ENCODE results near the gene GKN1. TPM values are rescaled to one million over a fixed set of nuclear protein-coding genes. Genes with fewer than 3 reads are reported as not detected.

GKN1 gene
- total RNA-seq, 5 donors from 2014 or later (not counting 1 experiment from before 2014, with no cell fraction given), result not detected

- ChIA-PET POLR2A (no interaction called here), CTCF (no interaction called here)
- H3K27me3 Mint-ChIP-seq, result peaks cover 22% of the 10 kb centered on the region in 2 donors
- peaks cover 0 to 8% (median 0%) of the 10 kb centered on the region in 3 donors for H3K9me3 Mint-ChIP-seq
- H3K27ac ChIP-seq (ENCODE audit: low read length), result no peak overlapping the region
- no peak overlapping the region for H3K4me3 ChIP-seq (ENCODE audit: control insufficient read depth in 1 of 2, extremely low read depth in 1 of 2, low read length in 1 of 2)
- ATAC-seq (replicated peaks in 1 of 4), result no peak
- peaks cover 3 to 6% of the 10 kb centered on the region in 2 experiments for H3K27me3 ChIP-seq (replicated peaks in 1 of 2; ENCODE audit: control insufficient read depth in 2 of 2, extremely low read depth in 1 of 2, insufficient read depth in 2 of 2, low read length in 1 of 2)
- no peaks in the 10 kb centered on the region for H3K9me3 ChIP-seq
- H3K4me3 Mint-ChIP-seq, result no peak overlapping the region
- no peaks in the 10 kb centered on the region for H3K36me3 ChIP-seq (ENCODE audit: control insufficient read depth in 2 of 2, extremely low read depth in 1 of 2, insufficient read depth in 1 of 2, low read length in 1 of 2)
- peaks cover 2 to 3% (median 3%) of the 10 kb centered on the region in 3 donors for H3K4me1 Mint-ChIP-seq
- no peak overlapping the region for H3K27ac Mint-ChIP-seq
- H3K4me1 ChIP-seq (ENCODE audit: control insufficient read depth in 1 of 2, extremely low read depth in 1 of 2, insufficient read depth in 2 of 2, low read length in 2 of 2), result peaks cover 0 to 2% of the 10 kb centered on the region in 2 experiments
- DNase-seq, result no peak
- no peaks in the 10 kb centered on the region for H3K36me3 Mint-ChIP-seq
Observed at GRCh38 chr2:69007603-69008002, 33.2 kb downstream of the GKN1 start.

GRCh38 chr2:69010437-69011194 is 36.2 kb downstream of the GKN1 start:
- Mint-ChIP-seq H3K36me3 (no peaks in the 10 kb centered on the region), H3K4me3 (no peak overlapping the region), H3K27ac (no peak overlapping the region), H3K4me1 (peaks cover 10 to 16% (median 14%) of the 10 kb centered on the region in 3 donors), H3K27me3 (peaks cover 26 to 31% of the 10 kb centered on the region in 2 donors), H3K9me3 (no peaks in the 10 kb centered on the region)
- Histone ChIP-seq H3K36me3 (ENCODE audit: control insufficient read depth in 2 of 2, extremely low read depth in 1 of 2, insufficient read depth in 1 of 2, low read length in 1 of 2) (no peaks in the 10 kb centered on the region), H3K9me3 (no peaks in the 10 kb centered on the region), H3K27me3 (replicated peaks in 1 of 2; ENCODE audit: control insufficient read depth in 2 of 2, extremely low read depth in 1 of 2, insufficient read depth in 2 of 2, low read length in 1 of 2) (peaks cover 8 to 26% of the 10 kb centered on the region in 2 experiments), H3K27ac (ENCODE audit: low read length) (no peak overlapping the region), H3K4me1 (ENCODE audit: control insufficient read depth in 1 of 2, extremely low read depth in 1 of 2, insufficient read depth in 2 of 2, low read length in 2 of 2) (peaks cover 0 to 18% of the 10 kb centered on the region in 2 experiments), H3K4me3 (ENCODE audit: control insufficient read depth in 1 of 2, extremely low read depth in 1 of 2, low read length in 1 of 2) (no peak overlapping the region)
- ATAC-seq (replicated peaks in 1 of 4) (no peak), DNase-seq (no peak)
- ChIA-PET CTCF (no interaction called here), POLR2A (no interaction called here)
- 57% methylated on average over 6 of the region's 8 CpGs for WGBS (ENCODE audit: insufficient coverage)

GRCh38 chr2:69011611-69012157 is 37.2 kb downstream of the GKN1 start:
- WGBS (ENCODE audit: insufficient coverage), result 77% methylated on average over 1 of the region's 4 CpGs
- H3K9me3 Mint-ChIP-seq, result no peaks in the 10 kb centered on the region
- ChIA-PET POLR2A (no interaction called here), CTCF (no interaction called here)
- peak overlapping the region; percentile 26 to 78 (median 56) for H3K4me3 Mint-ChIP-seq
- Histone ChIP-seq H3K9me3 (no peaks in the 10 kb centered on the region), H3K4me1 (ENCODE audit: control insufficient read depth in 1 of 2, extremely low read depth in 1 of 2, insufficient read depth in 2 of 2, low read length in 2 of 2) (peaks cover 0 to 18% of the 10 kb centered on the region in 2 experiments), H3K36me3 (ENCODE audit: control insufficient read depth in 2 of 2, extremely low read depth in 1 of 2, insufficient read depth in 1 of 2, low read length in 1 of 2) (no peaks in the 10 kb centered on the region), H3K27me3 (replicated peaks in 1 of 2; ENCODE audit: control insufficient read depth in 2 of 2, extremely low read depth in 1 of 2, insufficient read depth in 2 of 2, low read length in 1 of 2) (peaks cover 13 to 26% of the 10 kb centered on the region in 2 experiments), H3K4me3 (ENCODE audit: control insufficient read depth in 1 of 2, extremely low read depth in 1 of 2, low read length in 1 of 2) (no peak overlapping the region), H3K27ac (ENCODE audit: low read length) (no peak overlapping the region)
- no peaks in the 10 kb centered on the region for H3K36me3 Mint-ChIP-seq
- peaks cover 26 to 36% of the 10 kb centered on the region in 2 donors for H3K27me3 Mint-ChIP-seq
- ATAC-seq (replicated peaks in 1 of 4) (no peak), DNase-seq (no peak)
- no peak overlapping the region for H3K27ac Mint-ChIP-seq
- peaks cover 10 to 16% (median 14%) of the 10 kb centered on the region in 3 donors for H3K4me1 Mint-ChIP-seq

GRCh38 chr2:69012310-69013141 is 38.1 kb downstream of the GKN1 start:
- CTCF ChIA-PET, result interaction anchor here (0.5 to 0.7 kb wide), 5 partner anchors 46 to 555 kb away, joined by 3 to 7 read pairs (median 5); no protein-coding TSS in a partner anchor
- H3K27me3 Mint-ChIP-seq, result peaks cover 26 to 45% of the 10 kb centered on the region in 2 donors
- H3K27ac Mint-ChIP-seq, result no peak overlapping the region

GRCh38 chr2:69013142-69013839 is 38.9 kb downstream of the GKN1 start, which contains the start of gene ANTXR1:
ANTXR1 (plus strand) TSS chr2:69013179; CDS start chr2:69013500, 321 bp downstream.
- Histone ChIP-seq H3K27me3 (replicated peaks in 1 of 2; ENCODE audit: control insufficient read depth in 2 of 2, extremely low read depth in 1 of 2, insufficient read depth in 2 of 2, low read length in 1 of 2) (peaks cover 13 to 36% of the 10 kb centered on the region in 2 experiments), H3K27ac (ENCODE audit: low read length) (no peak within 1 kb of the TSS), H3K4me1 (ENCODE audit: control insufficient read depth in 1 of 2, extremely low read depth in 1 of 2, insufficient read depth in 2 of 2, low read length in 2 of 2) (peaks cover 0 to 18% of the 10 kb centered on the region in 2 experiments), H3K4me3 (ENCODE audit: control insufficient read depth in 1 of 2, extremely low read depth in 1 of 2, low read length in 1 of 2) (peak within 1 kb of the TSS; percentile 57 to 91), H3K36me3 (ENCODE audit: control insufficient read depth in 2 of 2, extremely low read depth in 1 of 2, insufficient read depth in 1 of 2, low read length in 1 of 2) (no peaks in the 10 kb centered on the region), H3K9me3 (no peaks in the 10 kb centered on the region)
- H3K4me1 Mint-ChIP-seq, result peaks cover 10 to 16% (median 14%) of the 10 kb centered on the region in 3 donors
- WGBS (ENCODE audit: insufficient coverage), result under 1% methylated on average over 56 of the region's 63 CpGs
- H3K9me3 Mint-ChIP-seq, result no peaks in the 10 kb centered on the region
- H3K27me3 Mint-ChIP-seq, result peaks cover 26 to 53% of the 10 kb centered on the region in 2 donors
- ChIA-PET POLR2A (no interaction called here), CTCF (interaction anchor here (0.5 to 0.7 kb wide), 5 partner anchors 47 to 555 kb away, joined by 3 to 7 read pairs (median 5); no protein-coding TSS in a partner anchor)
- ATAC-seq (replicated peaks in 1 of 4), result peak; percentile 36 to 62 (median 57)
- peak in 12 of 35 experiments; percentile 3 to 23 (median 8) for DNase-seq
- no peaks in the 10 kb centered on the region for H3K36me3 Mint-ChIP-seq
- peak within 1 kb of the TSS in 1 of 2 donors; percentile 55 for H3K27ac Mint-ChIP-seq
- H3K4me3 Mint-ChIP-seq, result peak within 1 kb of the TSS; percentile 59 to 80 (median 78)

More at GRCh38 chr2:69012310-69013141, 38.1 kb downstream of the GKN1 start:
- 14% methylated on average over 7 of the region's 27 CpGs for WGBS (ENCODE audit: insufficient coverage)
- ATAC-seq (replicated peaks in 1 of 4), result peak; percentile 33 to 67 (median 56)
- POLR2A ChIA-PET, result no interaction called here
- Mint-ChIP-seq H3K9me3 (no peaks in the 10 kb centered on the region), H3K4me3 (peak overlapping the region; percentile 59 to 80 (median 78)), H3K4me1 (peaks cover 10 to 16% (median 14%) of the 10 kb centered on the region in 3 donors), H3K36me3 (no peaks in the 10 kb centered on the region)
- Histone ChIP-seq H3K9me3 (no peaks in the 10 kb centered on the region), H3K4me3 (ENCODE audit: control insufficient read depth in 1 of 2, extremely low read depth in 1 of 2, low read length in 1 of 2) (peak overlapping the region; percentile 57 to 91), H3K27ac (ENCODE audit: low read length) (no peak overlapping the region), H3K27me3 (replicated peaks in 1 of 2; ENCODE audit: control insufficient read depth in 2 of 2, extremely low read depth in 1 of 2, insufficient read depth in 2 of 2, low read length in 1 of 2) (peaks cover 13 to 31% of the 10 kb centered on the region in 2 experiments), H3K4me1 (ENCODE audit: control insufficient read depth in 1 of 2, extremely low read depth in 1 of 2, insufficient read depth in 2 of 2, low read length in 2 of 2) (peaks cover 0 to 18% of the 10 kb centered on the region in 2 experiments), H3K36me3 (ENCODE audit: control insufficient read depth in 2 of 2, extremely low read depth in 1 of 2, insufficient read depth in 1 of 2, low read length in 1 of 2) (no peaks in the 10 kb centered on the region)
- DNase-seq, result peak in 32 of 35 experiments; percentile 7 to 66 (median 32)
